IMR-90 (cell line): Measurements from ENCODE around the gene ANO2. TPM values are rescaled to one million over a fixed set of nuclear protein-coding genes. Genes with fewer than 3 reads are reported as not detected.

ENCODE experiments used
- ATAC-seq: fragments of 200-7000 bp; cut with Tn5 transposase; 2 replicates; pipeline ENCODE4 v1.9.1; 2020; ENCODE audit warnings: low read depth, mild to moderate bottlenecking, moderate library complexity
- BruUV-seq: library from RNA; stranded (reverse); fragments of 400-500 nt; replicated peaks from 2 replicates; lab custom pipeline; 2021; lab: Mats Ljungman, UMichigan
- CTCF ChIA-PET: fragments of 300-600 bp; formaldehyde crosslinking; extraction: SDS; loops from one replicate; lab custom pipeline; 2021; ENCODE audit warnings: antibody characterized with exemption; lab: Yijun Ruan, JAX
- POLR2A ChIA-PET: fragments of 300-600 bp; sonication (Branson Sonifier 250); formaldehyde crosslinking; loops from one replicate; lab custom pipeline; 2022; ENCODE audit warnings: antibody characterized with exemption; ENCODE audit not compliant: unreplicated experiment; lab: Charles Lee
- DNase-seq: peaks from one replicate; pipeline ENCODE4 v3.0.0; 2013
- H2AFZ ChIP-seq: replicated peaks from 2 replicates; pipeline ENCODE3; 2013; ENCODE audit warnings: low read length, mild to moderate bottlenecking; ENCODE audit not compliant: poor library complexity
- H2AK5ac ChIP-seq: 2 replicates; pipeline ENCODE4 v1.6.1; 2013; ENCODE audit warnings: low read depth, low read length, inconsistent platforms
- H2AK9ac ChIP-seq: replicated peaks from 2 replicates; pipeline ENCODE3; 2013; ENCODE audit warnings: mild to moderate bottlenecking, low read depth, low read length, moderate library complexity; ENCODE audit not compliant: poor library complexity
- H2BK120ac ChIP-seq: 2 replicates; pipeline ENCODE4 v1.6.1; 2013; ENCODE audit warnings: low read depth, low read length, inconsistent platforms
- H2BK15ac ChIP-seq: 3 replicates; pipeline ENCODE4 v1.6.1; 2013; ENCODE audit warnings: low read depth, low read length, inconsistent platforms
- H2BK20ac ChIP-seq: 2 replicates; pipeline ENCODE4 v1.6.1; 2013; ENCODE audit warnings: low read depth, mild to moderate bottlenecking, inconsistent platforms, low read length, moderate library complexity
- H2BK5ac ChIP-seq: 2 replicates; pipeline ENCODE4 v1.6.1; 2013; ENCODE audit warnings: mild to moderate bottlenecking, low read depth, low read length, inconsistent platforms; ENCODE audit not compliant: poor library complexity, severe bottlenecking
- H3K14ac ChIP-seq: replicated peaks from 2 replicates; pipeline ENCODE4 v1.6.1; 2013; ENCODE audit warnings: low read depth, low read length, inconsistent platforms
- H3K18ac ChIP-seq: 2 replicates; pipeline ENCODE4 v1.6.1; 2013; ENCODE audit warnings: low read depth, low read length, control low read depth
- H3K23ac ChIP-seq: 2 replicates; pipeline ENCODE4 v1.6.1; 2013; ENCODE audit warnings: low read depth, low read length, inconsistent platforms
- H3K27ac ChIP-seq: 2 replicates; pipeline ENCODE4 v1.5.1; 2013; ENCODE audit warnings: mild to moderate bottlenecking, control low read depth, low read length; ENCODE audit not compliant: insufficient read depth
- H3K27me3 ChIP-seq: 2 replicates; pipeline ENCODE4 v1.6.1; 2013; ENCODE audit warnings: low read length; ENCODE audit not compliant: control insufficient read depth, insufficient read depth
- H3K36me3 ChIP-seq: 2 replicates; pipeline ENCODE4 v1.6.1; 2013; ENCODE audit warnings: low read length, mixed read lengths; ENCODE audit not compliant: control insufficient read depth, insufficient read depth
- H3K4ac ChIP-seq: 2 replicates; pipeline ENCODE4 v1.6.1; 2013; ENCODE audit warnings: low read depth, low read length, inconsistent platforms
- H3K4me1 ChIP-seq: 2 replicates; pipeline ENCODE4 v1.6.1; 2013; ENCODE audit warnings: low read length, mixed read lengths; ENCODE audit not compliant: control insufficient read depth, insufficient read depth
- H3K4me2 ChIP-seq: 2 replicates; pipeline ENCODE4 v1.6.1; 2013; ENCODE audit warnings: low read depth, mild to moderate bottlenecking, control low read depth, low read length, moderate library complexity
- H3K4me3 ChIP-seq: 2 replicates; pipeline ENCODE4 v1.5.1; 2013; ENCODE audit warnings: low read depth, mild to moderate bottlenecking, control low read depth, low read length, moderate library complexity; ENCODE audit not compliant: insufficient read depth
- H3K56ac ChIP-seq: 2 replicates; pipeline ENCODE4 v1.6.1; 2013; ENCODE audit warnings: low read length, inconsistent platforms; ENCODE audit not compliant: insufficient read depth; ENCODE audit errors: extremely low read depth
- H3K79me1 ChIP-seq, 2 experiments: 2 replicates each; pipeline ENCODE4 v1.6.1; 2013; ENCODE audit warnings: low read length in 2 of 2, inconsistent platforms in 1 of 2, low read depth in 1 of 2
- H3K9ac ChIP-seq: 2 replicates; pipeline ENCODE4 v1.6.1; 2013; ENCODE audit warnings: low read depth, low read length, control low read depth
- H3K9me1 ChIP-seq: 2 replicates; pipeline ENCODE4 v1.6.1; 2013; ENCODE audit warnings: low read length, inconsistent platforms; ENCODE audit not compliant: insufficient read depth
- H3K9me3 ChIP-seq: 2 replicates; pipeline ENCODE4 v1.6.1; 2013; ENCODE audit warnings: low read length; ENCODE audit not compliant: control insufficient read depth, insufficient read depth
- H4K20me1 ChIP-seq: 2 replicates; pipeline ENCODE4 v1.6.1; 2013; ENCODE audit warnings: low read length, inconsistent platforms; ENCODE audit not compliant: insufficient read depth
- H4K5ac ChIP-seq: 2 replicates; pipeline ENCODE4 v1.6.1; 2013; ENCODE audit warnings: mild to moderate bottlenecking, low read depth, low read length, control low read depth
- H4K8ac ChIP-seq, 2 experiments: 2 replicates each; pipeline ENCODE4 v1.6.1; 2013; ENCODE audit warnings: low read depth in 2 of 2, low read length in 2 of 2, control low read depth in 1 of 2, inconsistent platforms in 1 of 2
- H4K91ac ChIP-seq: 2 replicates; pipeline ENCODE4 v1.6.1; 2013; ENCODE audit warnings: low read depth, low read length, inconsistent platforms; ENCODE audit not compliant: insufficient read depth
- BHLHE40 ChIP-seq: fragments of 150-350 bp; IDR thresholded peaks from 2 replicates; pipeline ENCODE4 v1.6.1; 2016; ENCODE audit warnings: mild to moderate bottlenecking, low read depth, low read length
- CEBPB ChIP-seq: IDR thresholded peaks from 2 replicates; pipeline ENCODE4 v1.6.1; 2012; ENCODE audit warnings: low read depth, low read length, improper control_type of control experiment
- CHD1 ChIP-seq: IDR thresholded peaks from 2 replicates; pipeline ENCODE4 v1.6.1; 2012; ENCODE audit warnings: low read depth, low read length, improper control_type of control experiment
- FOS ChIP-seq: fragments of 150-350 bp; IDR thresholded peaks from 2 replicates; pipeline ENCODE4 v1.6.1; 2016; ENCODE audit warnings: low read depth, low read length
- MAFK ChIP-seq: IDR thresholded peaks from 2 replicates; pipeline ENCODE4 v1.6.1; 2012; ENCODE audit warnings: low read depth, low read length, improper control_type of control experiment
- MAZ ChIP-seq: IDR thresholded peaks from 2 replicates; pipeline ENCODE4 v1.6.1; 2012; ENCODE audit warnings: low read depth, mild to moderate bottlenecking, low read length, improper control_type of control experiment, moderate library complexity, borderline replicate concordance
- MXI1 ChIP-seq: IDR thresholded peaks from 2 replicates; pipeline ENCODE4 v1.6.1; 2012; ENCODE audit warnings: low read depth, mild to moderate bottlenecking, low read length, moderate library complexity, borderline replicate concordance
- NFE2L2 ChIP-seq: fragments of 150-350 bp; IDR thresholded peaks from 2 replicates; pipeline ENCODE4 v1.6.1; 2016; ENCODE audit warnings: low read depth, mild to moderate bottlenecking, low read length
- POLR2A ChIP-seq: IDR thresholded peaks from 2 replicates; pipeline ENCODE4 v1.6.1; 2012; ENCODE audit warnings: mild to moderate bottlenecking, low read depth, low read length
- RCOR1 ChIP-seq: IDR thresholded peaks from 2 replicates; pipeline ENCODE4 v1.6.1; 2012; ENCODE audit warnings: mild to moderate bottlenecking, low read length, improper control_type of control experiment; ENCODE audit not compliant: insufficient replicate concordance
- RFX5 ChIP-seq: IDR thresholded peaks from 2 replicates; pipeline ENCODE4 v1.8.0; 2012; ENCODE audit warnings: low read depth, mild to moderate bottlenecking, low read length, moderate library complexity
- SMC3 ChIP-seq: fragments of 150-350 bp; IDR thresholded peaks from 2 replicates; pipeline ENCODE4 v1.6.1; 2016; ENCODE audit warnings: low read depth, mild to moderate bottlenecking, antibody characterized with exemption, low read length, moderate library complexity
- WGBS, 2 experiments: methylation state at CpG; one replicate each; pipeline versions ENCODE4 v1.1.5 to v1.1.7; 2013; ENCODE audit warnings: missing lambda C conversion rate in 2 of 2; ENCODE audit not compliant: insufficient read length in 1 of 2; ENCODE audit errors: extremely low coverage in 2 of 2; 5-methylcytosine and 5-hydroxymethylcytosine counted together
- dilution Hi-C: fragments of 300-500 bp; cut with HindIII; formaldehyde crosslinking; loops from one replicate; pipeline ENCODE4 v1.14.3; 2018; ENCODE audit warnings: low sequenced_read_pairs; ENCODE audit not compliant: unreplicated experiment
- in situ Hi-C: fragments of 300-500 bp; cut with MboI; formaldehyde crosslinking; loops from 3 replicates; pipeline ENCODE4 v1.14.3; 2019; ENCODE audit warnings: low sequenced_read_pairs, inconsistent platforms, mixed read lengths
- intact Hi-C: fragments of 100-400 bp; cut with micrococcal nuclease; formaldehyde crosslinking; loops from 2 replicates; pipeline ENCODE4 v1.10.0; 2022
- polyA plus RNA-seq, 3 experiments: library from polyadenylated mRNA; depleted of rRNA; stranded (reverse); fragments of >200 nt; gene quantifications; 2 replicates each; pipeline ENCODE4 v1.2.3, GENCODE V29; 2012; ENCODE audit warnings: low replicate concordance in 1 of 3
- total RNA-seq: library from RNA; depleted of rRNA; stranded (reverse); fragments of >200 nt; gene quantifications from 2 replicates; pipeline ENCODE4 v1.2.3, GENCODE V29; 2012
- TF ChIP-seq, protein P1 (sequence below): fragments of 150-350 bp; IDR thresholded peaks from 2 replicates; pipeline ENCODE4 v1.6.1; 2017; ENCODE audit warnings: mild to moderate bottlenecking, antibody characterized with exemption, low read length, low read depth
- TF ChIP-seq, protein P2 (sequence below): conservative IDR thresholded peaks from 2 replicates; pipeline ENCODE4 v1.5.1; 2012; ENCODE audit warnings: mild to moderate bottlenecking, low read depth, low read length, improper control_type of control experiment
- TF ChIP-seq, protein P3 (sequence below): fragments of 150-350 bp; IDR thresholded peaks from 2 replicates; pipeline ENCODE4 v1.6.1; 2016; ENCODE audit warnings: low read depth, mild to moderate bottlenecking, low read length, moderate library complexity, borderline replicate concordance

The ANO2 gene
- total and polyA plus RNA-seq, 2 of the 4 experiments (the other 2 are of a cell fraction), result 0.22 TPM; not detected in 1

DNA sequence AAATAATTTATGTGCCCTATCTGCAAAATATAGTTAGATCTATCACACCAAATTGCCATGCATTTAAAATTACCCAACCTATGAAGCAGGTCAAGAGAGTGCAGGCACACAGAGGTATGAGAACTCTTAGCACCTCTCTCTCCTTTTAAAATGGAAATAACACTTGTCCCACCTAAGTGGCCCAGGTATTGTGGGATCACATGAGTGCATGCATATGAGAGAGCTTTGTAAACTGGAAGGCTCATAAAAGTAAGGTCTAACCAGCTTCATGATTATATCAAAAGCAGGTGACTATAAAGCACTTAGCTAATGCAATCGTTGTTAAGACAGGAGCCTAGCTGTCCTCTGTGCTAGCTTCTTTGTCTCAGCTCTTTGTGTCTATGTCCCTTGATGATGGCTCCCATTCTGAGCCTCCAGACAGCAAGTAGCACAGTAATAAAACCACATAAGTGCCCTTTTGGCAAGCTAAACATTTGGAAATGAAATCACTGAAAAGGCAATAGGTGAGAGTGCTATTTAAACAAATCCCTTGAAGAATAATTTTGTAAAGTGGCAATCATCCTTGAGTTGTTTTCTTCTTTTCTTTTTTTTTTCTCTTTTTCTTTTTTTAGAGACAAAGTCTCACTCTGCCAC is 294.1 kb downstream of the ANO2 start:
- H3K14ac ChIP-seq, result no peak overlapping the region
- no peak overlapping the region for H3K9ac ChIP-seq
- no peak overlapping the region for H3K27ac ChIP-seq
- no peaks in the 10 kb centered on the region for H3K9me1 ChIP-seq
- no peak overlapping the region for H2AFZ ChIP-seq
- H3K4me2 ChIP-seq, result no peak overlapping the region
- dilution Hi-C loops (no loop called here), in situ Hi-C loops (loop anchor here (10.0 kb wide), 1 partner anchor 226 kb away; no protein-coding TSS in a partner anchor), intact Hi-C loops (loop anchor here (10.0 kb wide), 1 partner anchor 546 kb away; no protein-coding TSS in a partner anchor)
- H3K18ac ChIP-seq, result no peak overlapping the region
- H2BK20ac ChIP-seq, result no peak overlapping the region
- WGBS, 2 experiments, result 50% methylated on average over 1 of the region's 1 CpG; no CpG with 5 or more reads in 1 of the 2 experiments
- no peak overlapping the region for H2BK120ac ChIP-seq
- no peak overlapping the region for H3K4me3 ChIP-seq
- no peaks in the 10 kb centered on the region for H3K4me1 ChIP-seq
- ATAC-seq (no peak), DNase-seq (no peak)
- no peak overlapping the region for H2BK5ac ChIP-seq
- H3K79me1 ChIP-seq, result no peaks in the 10 kb centered on the region
- H2AK5ac ChIP-seq, result no peak overlapping the region
- no peaks in the 10 kb centered on the region for H3K36me3 ChIP-seq
- H4K91ac ChIP-seq, result no peak overlapping the region
- no peak overlapping the region for H3K23ac ChIP-seq
- no peak overlapping the region for H4K8ac ChIP-seq
- peaks cover 19% of the 10 kb centered on the region for H3K27me3 ChIP-seq
- H4K5ac ChIP-seq, result no peak overlapping the region
- ChIA-PET POLR2A (interaction anchor here (0.6 kb wide), 1 partner anchor 66 kb away, joined by 8 read pairs; no protein-coding TSS in a partner anchor), CTCF (interaction anchor here (0.7 to 2.8 kb wide), 3 partner anchors 58 to 480 kb away, joined by 3 to 13 read pairs (median 3); no protein-coding TSS in a partner anchor)
- no peak overlapping the region for H2AK9ac ChIP-seq
- no TSS peak for BruUV-seq
- H3K9me3 ChIP-seq, result no peaks in the 10 kb centered on the region
- no peaks in the 10 kb centered on the region for H4K20me1 ChIP-seq
- H3K4ac ChIP-seq, result no peak overlapping the region
- H3K56ac ChIP-seq, result no peak overlapping the region
- H2BK15ac ChIP-seq, result no peak overlapping the region
- no peak for TF ChIP-seq MAFK
- no peak for TF ChIP-seq RFX5
- TF ChIP-seq, protein P1, sequence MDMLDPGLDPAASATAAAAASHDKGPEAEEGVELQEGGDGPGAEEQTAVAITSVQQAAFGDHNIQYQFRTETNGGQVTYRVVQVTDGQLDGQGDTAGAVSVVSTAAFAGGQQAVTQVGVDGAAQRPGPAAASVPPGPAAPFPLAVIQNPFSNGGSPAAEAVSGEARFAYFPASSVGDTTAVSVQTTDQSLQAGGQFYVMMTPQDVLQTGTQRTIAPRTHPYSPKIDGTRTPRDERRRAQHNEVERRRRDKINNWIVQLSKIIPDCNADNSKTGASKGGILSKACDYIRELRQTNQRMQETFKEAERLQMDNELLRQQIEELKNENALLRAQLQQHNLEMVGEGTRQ, result no peak
- TF ChIP-seq RCOR1, result no peak
- no peak for TF ChIP-seq NFE2L2
- no peak for TF ChIP-seq SMC3
- no peak for TF ChIP-seq POLR2A
- TF ChIP-seq CHD1, result no peak
- no peak for TF ChIP-seq MXI1
- no peak for TF ChIP-seq CEBPB
- TF ChIP-seq, protein P2, sequence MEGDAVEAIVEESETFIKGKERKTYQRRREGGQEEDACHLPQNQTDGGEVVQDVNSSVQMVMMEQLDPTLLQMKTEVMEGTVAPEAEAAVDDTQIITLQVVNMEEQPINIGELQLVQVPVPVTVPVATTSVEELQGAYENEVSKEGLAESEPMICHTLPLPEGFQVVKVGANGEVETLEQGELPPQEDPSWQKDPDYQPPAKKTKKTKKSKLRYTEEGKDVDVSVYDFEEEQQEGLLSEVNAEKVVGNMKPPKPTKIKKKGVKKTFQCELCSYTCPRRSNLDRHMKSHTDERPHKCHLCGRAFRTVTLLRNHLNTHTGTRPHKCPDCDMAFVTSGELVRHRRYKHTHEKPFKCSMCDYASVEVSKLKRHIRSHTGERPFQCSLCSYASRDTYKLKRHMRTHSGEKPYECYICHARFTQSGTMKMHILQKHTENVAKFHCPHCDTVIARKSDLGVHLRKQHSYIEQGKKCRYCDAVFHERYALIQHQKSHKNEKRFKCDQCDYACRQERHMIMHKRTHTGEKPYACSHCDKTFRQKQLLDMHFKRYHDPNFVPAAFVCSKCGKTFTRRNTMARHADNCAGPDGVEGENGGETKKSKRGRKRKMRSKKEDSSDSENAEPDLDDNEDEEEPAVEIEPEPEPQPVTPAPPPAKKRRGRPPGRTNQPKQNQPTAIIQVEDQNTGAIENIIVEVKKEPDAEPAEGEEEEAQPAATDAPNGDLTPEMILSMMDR, result no peak
- TF ChIP-seq, protein P3, sequence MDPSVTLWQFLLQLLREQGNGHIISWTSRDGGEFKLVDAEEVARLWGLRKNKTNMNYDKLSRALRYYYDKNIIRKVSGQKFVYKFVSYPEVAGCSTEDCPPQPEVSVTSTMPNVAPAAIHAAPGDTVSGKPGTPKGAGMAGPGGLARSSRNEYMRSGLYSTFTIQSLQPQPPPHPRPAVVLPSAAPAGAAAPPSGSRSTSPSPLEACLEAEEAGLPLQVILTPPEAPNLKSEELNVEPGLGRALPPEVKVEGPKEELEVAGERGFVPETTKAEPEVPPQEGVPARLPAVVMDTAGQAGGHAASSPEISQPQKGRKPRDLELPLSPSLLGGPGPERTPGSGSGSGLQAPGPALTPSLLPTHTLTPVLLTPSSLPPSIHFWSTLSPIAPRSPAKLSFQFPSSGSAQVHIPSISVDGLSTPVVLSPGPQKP, result no peak
- no peak for TF ChIP-seq FOS
- TF ChIP-seq BHLHE40, result no peak
- no peak for TF ChIP-seq MAZ
